CD14-positive monocyte (primary cell): ENCODE data around the gene AGPAT3. TPM values are rescaled to one million over a fixed set of nuclear protein-coding genes. Genes with fewer than 3 reads are reported as not detected.

Experiments used
- DNase-seq, 3 donors: peaks; one replicate each; pipeline ENCODE4 v3.0.0-alpha.2; 2011 to 2022
- H2AFZ ChIP-seq: 2 replicates; pipeline ENCODE4 v1.6.0; 2012; ENCODE audit warnings: mild to moderate bottlenecking, low read depth, low read length, inconsistent platforms; ENCODE audit not compliant: insufficient read depth, poor library complexity, severe bottlenecking
- H3K27ac ChIP-seq, 2 donors: 1 replicate in 1 of 2; 2 replicates in 1 of 2; pipeline ENCODE4 v1.5.1; 2012 to 2013; ENCODE audit warnings: low read length in 2 of 2, control low read depth in 1 of 2, inconsistent platforms in 1 of 2, low read depth in 1 of 2, mild to moderate bottlenecking in 1 of 2
- H3K27me3 ChIP-seq, 2 donors: one replicate each; pipeline versions ENCODE4 v1.6.0 to v1.6.1; 2011 to 2013; ENCODE audit warnings: low read length in 2 of 2; ENCODE audit not compliant: control insufficient read depth in 2 of 2, insufficient read depth in 2 of 2
- H3K36me3 ChIP-seq, 2 donors: replicated peaks in 1 of 2; 1 replicate in 1 of 2; 2 replicates in 1 of 2; pipeline versions ENCODE4 v1.5.1 to v1.6.1; 2012 to 2013; ENCODE audit warnings: low read length in 2 of 2, control low read depth in 1 of 2, inconsistent platforms in 1 of 2, mild to moderate bottlenecking in 1 of 2; ENCODE audit not compliant: insufficient read depth in 2 of 2, control insufficient read depth in 1 of 2
- H3K4me1 ChIP-seq, 2 donors: 1 replicate in 1 of 2; 2 replicates in 1 of 2; pipeline versions ENCODE4 v1.5.1 to v1.6.1; 2012 to 2013; ENCODE audit warnings: low read length in 2 of 2, control low read depth in 1 of 2, inconsistent platforms in 1 of 2, mild to moderate bottlenecking in 1 of 2, moderate library complexity in 1 of 2; ENCODE audit not compliant: insufficient read depth in 2 of 2, control insufficient read depth in 1 of 2
- H3K4me2 ChIP-seq: replicated peaks from 2 replicates; pipeline ENCODE3; 2012; ENCODE audit warnings: low read length, moderate library complexity, mild to moderate bottlenecking; ENCODE audit not compliant: poor library complexity, severe bottlenecking; ENCODE audit errors: extremely low read depth
- H3K4me3 ChIP-seq, 3 experiments: fragments of 200-600 bp in 1 of 3; sonication (generic) in 1 of 3; replicated peaks in 1 of 3; 1 replicate in 2 of 3; 2 replicates in 1 of 3; pipeline ENCODE4 v1.5.1; 2011 to 2013; ENCODE audit warnings: low read length in 3 of 3, mild to moderate bottlenecking in 3 of 3, control low read depth in 2 of 3, low read depth in 2 of 3, inconsistent platforms in 1 of 3, moderate library complexity in 1 of 3
- H3K79me2 ChIP-seq: 2 replicates; pipeline ENCODE4 v1.6.0; 2012; ENCODE audit warnings: mild to moderate bottlenecking, control low read depth, inconsistent platforms, low read length, moderate library complexity; ENCODE audit not compliant: insufficient read depth
- H3K9ac ChIP-seq: 2 replicates; pipeline ENCODE4 v1.6.0; 2017; ENCODE audit warnings: low read length, mild to moderate bottlenecking; ENCODE audit not compliant: insufficient read depth, poor library complexity, severe bottlenecking
- H3K9me3 ChIP-seq, 2 donors: replicated peaks in 1 of 2; 1 replicate in 1 of 2; 2 replicates in 1 of 2; pipeline versions ENCODE4 v1.5.1 to v1.6.1; 2012 to 2013; ENCODE audit warnings: low read length in 2 of 2, control low read depth in 1 of 2; ENCODE audit not compliant: control insufficient read depth in 1 of 2, insufficient read depth in 1 of 2
- H4K20me1 ChIP-seq: 2 replicates; pipeline ENCODE4 v1.6.0; 2012; ENCODE audit warnings: mild to moderate bottlenecking, low read length, control low read depth, moderate library complexity; ENCODE audit not compliant: insufficient read depth
- H3K27ac Mint-ChIP-seq, 7 donors: one replicate each; pipeline ENCODE4 v1.8.0; 2020; ENCODE audit warnings: mild to moderate bottlenecking in 7 of 7, mixed read lengths in 7 of 7, moderate library complexity in 6 of 7, inconsistent platforms in 2 of 7
- H3K27me3 Mint-ChIP-seq, 3 donors: one replicate each; pipeline ENCODE4 v1.8.0; 2021 to 2022; ENCODE audit warnings: low read depth in 3 of 3, mild to moderate bottlenecking in 3 of 3, mixed read lengths in 3 of 3, moderate library complexity in 3 of 3, inconsistent platforms in 1 of 3
- H3K36me3 Mint-ChIP-seq, 2 donors: one replicate each; pipeline ENCODE4 v1.8.0; 2020; ENCODE audit warnings: mixed read lengths in 2 of 2, inconsistent platforms in 1 of 2, mild to moderate bottlenecking in 1 of 2
- H3K4me1 Mint-ChIP-seq: one replicate; pipeline ENCODE4 v1.8.0; 2020; ENCODE audit warnings: mild to moderate bottlenecking, mixed read lengths
- H3K4me3 Mint-ChIP-seq, 2 donors: one replicate each; pipeline ENCODE4 v1.8.0; 2020; ENCODE audit warnings: mild to moderate bottlenecking in 2 of 2, mixed read lengths in 2 of 2, moderate library complexity in 1 of 2
- H3K9me3 Mint-ChIP-seq, 7 donors: one replicate each; pipeline ENCODE4 v1.8.0; 2020 to 2022; ENCODE audit warnings: mixed read lengths in 7 of 7, mild to moderate bottlenecking in 6 of 7, moderate library complexity in 6 of 7, inconsistent platforms in 2 of 7
- WGBS: methylation state at CpG from one replicate; pipeline ENCODE4 v1.1.5; 2013; ENCODE audit warnings: missing lambda C conversion rate; ENCODE audit not compliant: insufficient coverage; 5-methylcytosine and 5-hydroxymethylcytosine counted together
- intact Hi-C, 2 donors: fragments of 100-400 bp; cut with micrococcal nuclease; formaldehyde crosslinking; loops; one replicate each; pipeline versions ENCODE4 v1.15.0 to v1.15.1; 2023
- polyA plus RNA-seq, 3 donors: library from polyadenylated mRNA; depleted of rRNA in 1 of 3; unstranded in 2 of 3; stranded (reverse) in 1 of 3; fragments of 300-500 nt in 2 of 3; fragments of >200 nt in 1 of 3; fragmentation: Illumina TruSeq in 2 of 3; gene quantifications; 1 replicate in 2 of 3; 2 replicates in 1 of 3; pipeline ENCODE4 v1.2.3, GENCODE V29; 2012 to 2021
- TF ChIP-seq, protein P1 (sequence below): fragments of 200-600 bp; IDR thresholded peaks from one replicate; pipeline ENCODE4 v1.8.0; 2022; ENCODE audit warnings: antibody characterized with exemption, mild to moderate bottlenecking

Gene AGPAT3
- polyA plus RNA-seq, 3 donors: 24.9 to 49.3 (median 26.2) TPM

DNA sequence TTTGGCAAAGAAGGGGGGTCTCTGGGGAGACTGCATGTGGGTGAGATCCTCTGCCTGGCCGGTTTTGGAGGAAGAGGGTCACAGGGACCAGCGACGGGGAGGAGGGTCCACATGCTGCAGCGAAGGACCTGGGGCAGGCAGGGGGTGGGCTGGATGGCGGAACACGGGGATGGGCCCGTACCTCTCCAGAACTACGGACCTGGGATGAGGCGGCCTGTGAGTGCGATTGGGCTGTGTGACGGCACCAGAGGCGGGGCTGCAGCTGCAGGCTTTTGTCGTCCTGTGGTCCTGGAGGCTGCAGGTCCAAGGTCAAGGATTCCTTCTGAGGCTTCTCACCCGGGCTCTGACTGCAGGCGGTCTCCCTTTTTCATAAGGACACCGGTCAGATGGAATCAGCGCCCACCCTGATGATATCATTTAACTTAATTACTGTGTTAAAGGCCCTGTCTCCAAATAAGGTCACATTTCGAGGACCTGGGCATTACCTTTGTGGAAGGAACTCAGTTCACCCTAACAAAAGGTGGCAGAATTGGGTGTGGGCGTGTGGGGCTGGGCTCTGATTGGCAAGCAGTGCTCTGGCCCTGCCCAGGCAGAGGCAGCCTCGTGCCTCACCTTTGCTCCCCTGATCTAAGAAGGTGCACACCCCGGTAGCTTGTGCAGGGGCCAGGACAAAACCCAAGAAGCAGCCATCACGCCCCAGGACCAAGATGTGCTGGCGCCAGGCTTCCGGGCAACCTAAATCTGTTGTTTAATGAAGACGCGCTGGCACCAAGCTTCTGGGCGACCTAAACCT is 87.1 kb downstream of the AGPAT3 start:
- no peak overlapping the region for H3K27ac Mint-ChIP-seq
- Histone ChIP-seq H2AFZ (no peak overlapping the region), H3K27me3 (no peaks in the 10 kb centered on the region), H3K9me3 (peaks cover 5 to 20% of the 10 kb centered on the region in 2 donors), H3K36me3 (peaks cover 12 to 89% of the 10 kb centered on the region in 2 donors), H3K27ac (no peak overlapping the region), H3K4me1 (no peaks in the 10 kb centered on the region), H3K4me2 (no peak overlapping the region), H3K9ac (no peak overlapping the region), H4K20me1 (peaks cover 100% of the 10 kb centered on the region), H3K4me3 (no peak overlapping the region), H3K79me2 (peaks cover 79% of the 10 kb centered on the region)
- peaks cover 46 to 65% of the 10 kb centered on the region in 2 donors for H3K36me3 Mint-ChIP-seq
- intact Hi-C loops: no loop called here
- peaks cover 2% of the 10 kb centered on the region for H3K4me1 Mint-ChIP-seq
- no peak for DNase-seq
- peaks cover 0 to 17% (median 7%) of the 10 kb centered on the region in 7 donors for H3K9me3 Mint-ChIP-seq
- H3K4me3 Mint-ChIP-seq: no peak overlapping the region
- H3K27me3 Mint-ChIP-seq: peaks cover 0 to 4% (median 0%) of the 10 kb centered on the region in 3 donors
- TF ChIP-seq, protein P1, sequence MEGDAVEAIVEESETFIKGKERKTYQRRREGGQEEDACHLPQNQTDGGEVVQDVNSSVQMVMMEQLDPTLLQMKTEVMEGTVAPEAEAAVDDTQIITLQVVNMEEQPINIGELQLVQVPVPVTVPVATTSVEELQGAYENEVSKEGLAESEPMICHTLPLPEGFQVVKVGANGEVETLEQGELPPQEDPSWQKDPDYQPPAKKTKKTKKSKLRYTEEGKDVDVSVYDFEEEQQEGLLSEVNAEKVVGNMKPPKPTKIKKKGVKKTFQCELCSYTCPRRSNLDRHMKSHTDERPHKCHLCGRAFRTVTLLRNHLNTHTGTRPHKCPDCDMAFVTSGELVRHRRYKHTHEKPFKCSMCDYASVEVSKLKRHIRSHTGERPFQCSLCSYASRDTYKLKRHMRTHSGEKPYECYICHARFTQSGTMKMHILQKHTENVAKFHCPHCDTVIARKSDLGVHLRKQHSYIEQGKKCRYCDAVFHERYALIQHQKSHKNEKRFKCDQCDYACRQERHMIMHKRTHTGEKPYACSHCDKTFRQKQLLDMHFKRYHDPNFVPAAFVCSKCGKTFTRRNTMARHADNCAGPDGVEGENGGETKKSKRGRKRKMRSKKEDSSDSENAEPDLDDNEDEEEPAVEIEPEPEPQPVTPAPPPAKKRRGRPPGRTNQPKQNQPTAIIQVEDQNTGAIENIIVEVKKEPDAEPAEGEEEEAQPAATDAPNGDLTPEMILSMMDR: no peak
- WGBS: 97% methylated on average over 25 of the region's 27 CpGs

DNA sequence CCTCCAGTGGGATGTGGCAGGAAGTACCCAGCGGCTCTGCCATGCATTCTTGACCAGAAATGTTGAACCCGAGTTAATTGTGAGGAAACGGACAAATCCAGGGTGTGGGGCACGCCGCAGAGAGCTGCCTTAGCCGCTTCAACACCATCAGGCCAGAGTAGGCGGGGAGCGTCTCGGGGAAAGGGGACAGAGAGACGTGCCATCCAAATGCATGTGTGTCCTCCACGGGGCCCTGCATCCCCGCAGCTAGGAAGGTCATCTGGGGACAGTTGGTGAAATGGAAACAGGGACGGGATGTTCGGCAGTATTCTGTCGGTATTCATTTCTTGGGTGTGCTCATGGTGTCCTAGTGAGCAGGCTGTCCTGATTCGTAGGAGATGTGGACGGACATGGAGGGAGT is 88.0 kb downstream of the AGPAT3 start:
- Histone ChIP-seq H3K4me2 (no peak overlapping the region), H4K20me1 (peaks cover 100% of the 10 kb centered on the region), H3K9ac (no peak overlapping the region), H3K9me3 (peaks cover 4 to 13% of the 10 kb centered on the region in 2 donors), H3K27ac (no peak overlapping the region), H3K79me2 (peaks cover 75% of the 10 kb centered on the region), H3K36me3 (peaks cover 6 to 80% of the 10 kb centered on the region in 2 donors), H2AFZ (no peak overlapping the region), H3K27me3 (no peaks in the 10 kb centered on the region), H3K4me1 (no peaks in the 10 kb centered on the region), H3K4me3 (no peak overlapping the region)
- no peak for DNase-seq
- peaks cover 2% of the 10 kb centered on the region for H3K4me1 Mint-ChIP-seq
- peaks cover 39 to 56% of the 10 kb centered on the region in 2 donors for H3K36me3 Mint-ChIP-seq
- H3K4me3 Mint-ChIP-seq: no peak overlapping the region
- 97% methylated on average over 15 of the region's 17 CpGs for WGBS
- intact Hi-C loops: no loop called here
- H3K27me3 Mint-ChIP-seq: peaks cover 0 to 4% (median 0%) of the 10 kb centered on the region in 3 donors
- TF ChIP-seq, protein P1: no peak
- H3K27ac Mint-ChIP-seq: peak overlapping the region in 1 of 7 donors; percentile 15
- H3K9me3 Mint-ChIP-seq: peaks cover 0 to 8% (median 4%) of the 10 kb centered on the region in 7 donors
